Rectal smooth muscle tissue (tissue), 1 donor: ENCODE measurements around the gene NTRK2.

Source experiments
- H3K27ac ChIP-seq: one replicate; pipeline ENCODE4 v1.7.0; 2013; ENCODE audit warnings: low read depth, low read length, inconsistent platforms
- H3K27me3 ChIP-seq: one replicate; pipeline ENCODE4 v1.7.0; 2013; ENCODE audit warnings: low read length; ENCODE audit not compliant: control insufficient read depth, insufficient read depth
- H3K36me3 ChIP-seq: one replicate; pipeline ENCODE4 v1.7.0; 2013; ENCODE audit warnings: low read length; ENCODE audit not compliant: control insufficient read depth, insufficient read depth
- H3K4me1 ChIP-seq: one replicate; pipeline ENCODE4 v1.7.0; 2013; ENCODE audit warnings: low read length; ENCODE audit not compliant: control insufficient read depth, insufficient read depth
- H3K4me3 ChIP-seq: one replicate; pipeline ENCODE4 v1.7.0; 2013; ENCODE audit warnings: low read length
- H3K9ac ChIP-seq: one replicate; pipeline ENCODE4 v1.7.0; 2013; ENCODE audit warnings: low read length

The NTRK2 gene

GRCh38 chr9:84838879-84839278, 169.3 kb downstream of the NTRK2 start:
- no peak overlapping the region for H3K27ac ChIP-seq
- no peak overlapping the region for H3K4me3 ChIP-seq
- H3K27me3 ChIP-seq, result no peaks in the 10 kb centered on the region
- H3K36me3 ChIP-seq, result no peaks in the 10 kb centered on the region
- H3K9ac ChIP-seq, result no peak overlapping the region
- no peaks in the 10 kb centered on the region for H3K4me1 ChIP-seq

- H3K4me3 ChIP-seq, result no peak overlapping the region
- no peaks in the 10 kb centered on the region for H3K27me3 ChIP-seq
- no peak overlapping the region for H3K27ac ChIP-seq
- no peak overlapping the region for H3K9ac ChIP-seq
- H3K36me3 ChIP-seq, result no peaks in the 10 kb centered on the region
- no peaks in the 10 kb centered on the region for H3K4me1 ChIP-seq
These were observed 170.0 kb downstream of the NTRK2 start for GRCh38 chr9:84839541-84839940.

- H3K9ac ChIP-seq, result no peak overlapping the region
- no peak overlapping the region for H3K4me3 ChIP-seq
- no peak overlapping the region for H3K27ac ChIP-seq
- H3K27me3 ChIP-seq, result no peaks in the 10 kb centered on the region
- H3K36me3 ChIP-seq, result no peaks in the 10 kb centered on the region
- H3K4me1 ChIP-seq, result no peaks in the 10 kb centered on the region
These were observed 172.4 kb downstream of the NTRK2 start for GRCh38 chr9:84841931-84842330.

- Histone ChIP-seq H3K4me1 (no peaks in the 10 kb centered on the region), H3K27ac (no peak overlapping the region), H3K36me3 (no peaks in the 10 kb centered on the region), H3K9ac (no peak overlapping the region), H3K27me3 (no peaks in the 10 kb centered on the region), H3K4me3 (no peak overlapping the region)
These were observed 173.8 kb downstream of the NTRK2 start for GRCh38 chr9:84843175-84843824.

- H3K4me1 ChIP-seq, result peaks cover 2% of the 10 kb centered on the region
- no peaks in the 10 kb centered on the region for H3K27me3 ChIP-seq
- H3K9ac ChIP-seq, result no peak overlapping the region
- H3K36me3 ChIP-seq, result no peaks in the 10 kb centered on the region
- no peak overlapping the region for H3K27ac ChIP-seq
- no peak overlapping the region for H3K4me3 ChIP-seq
These were observed 176.7 kb downstream of the NTRK2 start for GRCh38 chr9:84845956-84846900.

GRCh38 chr9:84846906-84847305, 177.4 kb downstream of the NTRK2 start:
- Histone ChIP-seq H3K9ac (no peak overlapping the region), H3K4me3 (no peak overlapping the region), H3K27ac (no peak overlapping the region), H3K36me3 (no peaks in the 10 kb centered on the region), H3K4me1 (peaks cover 6% of the 10 kb centered on the region), H3K27me3 (no peaks in the 10 kb centered on the region)

GRCh38 chr9:84849049-84849448, 179.5 kb downstream of the NTRK2 start:
- H3K27ac ChIP-seq, result no peak overlapping the region
- H3K4me1 ChIP-seq, result peaks cover 9% of the 10 kb centered on the region
- H3K4me3 ChIP-seq, result no peak overlapping the region
- no peak overlapping the region for H3K9ac ChIP-seq
- H3K36me3 ChIP-seq, result no peaks in the 10 kb centered on the region
- H3K27me3 ChIP-seq, result no peaks in the 10 kb centered on the region

GRCh38 chr9:84850830-84851392, 181.4 kb downstream of the NTRK2 start:
- Histone ChIP-seq H3K27ac (no peak overlapping the region), H3K36me3 (no peaks in the 10 kb centered on the region), H3K9ac (no peak overlapping the region), H3K4me1 (peaks cover 9% of the 10 kb centered on the region), H3K4me3 (no peak overlapping the region), H3K27me3 (no peaks in the 10 kb centered on the region)

- no peaks in the 10 kb centered on the region for H3K27me3 ChIP-seq
- H3K4me3 ChIP-seq, result no peak overlapping the region
- no peak overlapping the region for H3K9ac ChIP-seq
- H3K36me3 ChIP-seq, result no peaks in the 10 kb centered on the region
- peaks cover 9% of the 10 kb centered on the region for H3K4me1 ChIP-seq
- H3K27ac ChIP-seq, result no peak overlapping the region
These were observed 182.5 kb downstream of the NTRK2 start for GRCh38 chr9:84851935-84852585.

GRCh38 chr9:84852617-84853301, 183.2 kb downstream of the NTRK2 start:
- Histone ChIP-seq H3K4me1 (peaks cover 9% of the 10 kb centered on the region), H3K36me3 (no peaks in the 10 kb centered on the region), H3K9ac (no peak overlapping the region), H3K4me3 (no peak overlapping the region), H3K27me3 (no peaks in the 10 kb centered on the region), H3K27ac (no peak overlapping the region)

GRCh38 chr9:84856181-84856632, 186.7 kb downstream of the NTRK2 start:
- Histone ChIP-seq H3K4me1 (peaks cover 8% of the 10 kb centered on the region), H3K9ac (no peak overlapping the region), H3K4me3 (no peak overlapping the region), H3K27ac (no peak overlapping the region), H3K36me3 (no peaks in the 10 kb centered on the region), H3K27me3 (no peaks in the 10 kb centered on the region)

GRCh38 chr9:84857211-84857610, 187.7 kb downstream of the NTRK2 start:
- peaks cover under 1% of the 10 kb centered on the region for H3K4me1 ChIP-seq
- no peak overlapping the region for H3K9ac ChIP-seq
- H3K27me3 ChIP-seq, result no peaks in the 10 kb centered on the region
- H3K4me3 ChIP-seq, result no peak overlapping the region
- no peaks in the 10 kb centered on the region for H3K36me3 ChIP-seq
- H3K27ac ChIP-seq, result no peak overlapping the region
